Adrenal gland (tissue), 12 donors: ENCODE results near the gene TRAK2. TPM values are rescaled to one million over a fixed set of nuclear protein-coding genes. Genes with fewer than 3 reads are reported as not detected.
A peak's percentile ranks its signal among the peaks of the same experiment; 100 is the strongest.
"Not testable (repeated sequence)": the region's sequence is repeated elsewhere in the genome, so short reads cannot be mapped to it uniquely, and the experiment has no call there.

Experiments used
- DNase-seq, 7 donors: peaks; one replicate each; pipeline ENCODE4 v3.0.0-alpha.2; 2019 to 2020
- H3K27ac ChIP-seq, 5 donors: fragments of 200-600 bp; sonication (generic) in 4 of 5; 1 replicate in 3 of 5; 2 replicates in 2 of 5; pipeline versions ENCODE4 v1.5.1 to v1.8.0; 2016 to 2020; ENCODE audit warnings: mild to moderate bottlenecking in 1 of 5
- H3K27me3 ChIP-seq: fragments of 200-600 bp; 2 replicates; pipeline ENCODE4 v1.8.0; 2021
- H3K36me3 ChIP-seq, 2 donors: fragments of 200-600 bp; replicated peaks in 1 of 2; 1 replicate in 1 of 2; 2 replicates in 1 of 2; pipeline versions ENCODE4 v1.5.1 to v1.8.0; 2018 to 2022
- H3K4me1 ChIP-seq, 2 donors: fragments of 200-600 bp; replicated peaks in 1 of 2; 1 replicate in 1 of 2; 2 replicates in 1 of 2; pipeline versions ENCODE4 v1.5.1 to v1.8.0; 2018 to 2021
- H3K4me3 ChIP-seq, 4 donors: fragments of 200-600 bp; sonication (generic) in 3 of 4; one replicate each; pipeline ENCODE4 v1.5.1; 2016 to 2018
- H3K9me3 ChIP-seq, 3 donors: fragments of 200-600 bp; sonication (generic) in 1 of 3; replicated peaks in 1 of 3; 1 replicate in 2 of 3; 2 replicates in 1 of 3; pipeline versions ENCODE4 v1.5.1 to v1.8.0; 2016 to 2021
- POLR2A ChIP-seq, 2 donors: fragments of 450-650 bp; IDR thresholded peaks; one replicate each; pipeline ENCODE4 v1.6.1; 2017; ENCODE audit warnings: antibody characterized with exemption in 2 of 2, mild to moderate bottlenecking in 2 of 2, moderate library complexity in 1 of 2
- WGBS, 4 donors: extraction: QIAGEN DNeasy Blood & Tissue Kit in 2 of 4; methylation state at CpG; one replicate each; pipeline versions ENCODE4 v1.1.5 to v1.1.7; 2013 to 2017; 5-methylcytosine and 5-hydroxymethylcytosine counted together
- intact Hi-C, 2 donors: fragments of 100-400 bp; cut with DNase I; formaldehyde crosslinking; loops; one replicate each; pipeline versions ENCODE4 v1.14.1 to v1.15.0; 2022 to 2023
- polyA plus RNA-seq, 3 donors: library from polyadenylated mRNA; stranded (reverse); fragments of 200-250 nt in 2 of 3; fragments of 350-450 nt in 1 of 3; fragmentation: Illumina TruSeq in 1 of 3; extraction: RNeasy Lipid Tissue Mini Kit (QIAGEN cat#74804) in 1 of 3; gene quantifications; one replicate each; pipeline ENCODE4 v1.2.3, GENCODE V29; 2013 to 2014
- total RNA-seq, 9 donors: library from RNA; depleted of rRNA in 4 of 9; stranded (reverse); fragments of >200 nt in 4 of 9; fragments of 120-200 nt in 1 of 9; fragmentation: NEBNext Ultra II Directional in 1 of 9; extraction: Animal tissue kit (Norgen Biotek cat#: 25700) in 1 of 9; gene quantifications; one replicate each; pipeline versions ENCODE4 v1.1.0 to v1.2.4, GENCODE V29; 2013 to 2023
- TF ChIP-seq, protein P1 (sequence below), 6 experiments: fragments of 450-650 bp in 4 of 6; fragments of 200-600 bp in 2 of 6; sonication (generic) in 1 of 6; IDR thresholded peaks; 1 replicate in 5 of 6; 2 replicates in 1 of 6; pipeline versions ENCODE4 v1.5.1 to v1.8.0; 2016 to 2021; ENCODE audit warnings: antibody characterized with exemption in 6 of 6, mild to moderate bottlenecking in 2 of 6, moderate library complexity in 1 of 6
- donor health status: healthy with polysubstance abuse.
- donor health status: Bipolar disorder and iron deficiency.
- donor health status: DM: yes; HTN: yes; CAD: no.
- donor health status: DM: no; HTN: no; CAD: no.
- donor health status: DM: no; HTN: no; CAD: no.
- donor health status: DM: yes; HTN: yes; CAD: no.

Gene TRAK2
- total and polyA plus RNA-seq, 12 donors = 17.6 to 66.9 (median 41.6) TPM

DNA sequence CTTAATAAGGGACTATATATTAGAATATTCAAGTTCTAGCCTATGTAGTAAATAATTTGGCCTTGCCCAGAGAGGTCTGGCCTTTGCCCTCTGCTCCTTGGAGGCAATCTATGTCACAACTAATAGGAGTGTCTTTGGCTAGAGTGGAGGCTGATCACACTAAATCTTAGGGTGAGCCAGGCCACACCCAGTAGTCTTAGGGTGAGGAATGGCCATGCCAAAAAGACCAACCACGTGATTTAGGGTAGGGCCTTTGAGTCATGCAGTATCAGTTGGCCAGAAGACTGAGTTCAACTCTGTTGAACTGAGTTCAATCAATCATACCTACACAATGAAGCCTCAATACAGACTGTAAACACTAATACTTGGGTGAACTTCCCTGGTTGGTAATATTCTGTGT, 68.1 kb downstream of the TRAK2 start:
- Histone ChIP-seq H3K9me3 (no peaks in the 10 kb centered on the region), H3K4me1 (no peaks in the 10 kb centered on the region), H3K27ac (peak overlapping the region in 1 of 5 donors; percentile 11), H3K27me3 (no peaks in the 10 kb centered on the region), H3K4me3 (no peak overlapping the region), H3K36me3 (peaks cover 0 to 54% of the 10 kb centered on the region in 2 donors)
- intact Hi-C loops = no loop called here
- no peak for TF ChIP-seq POLR2A (IDR thresholded peaks at IDR 0.05)
- TF ChIP-seq, protein P1, sequence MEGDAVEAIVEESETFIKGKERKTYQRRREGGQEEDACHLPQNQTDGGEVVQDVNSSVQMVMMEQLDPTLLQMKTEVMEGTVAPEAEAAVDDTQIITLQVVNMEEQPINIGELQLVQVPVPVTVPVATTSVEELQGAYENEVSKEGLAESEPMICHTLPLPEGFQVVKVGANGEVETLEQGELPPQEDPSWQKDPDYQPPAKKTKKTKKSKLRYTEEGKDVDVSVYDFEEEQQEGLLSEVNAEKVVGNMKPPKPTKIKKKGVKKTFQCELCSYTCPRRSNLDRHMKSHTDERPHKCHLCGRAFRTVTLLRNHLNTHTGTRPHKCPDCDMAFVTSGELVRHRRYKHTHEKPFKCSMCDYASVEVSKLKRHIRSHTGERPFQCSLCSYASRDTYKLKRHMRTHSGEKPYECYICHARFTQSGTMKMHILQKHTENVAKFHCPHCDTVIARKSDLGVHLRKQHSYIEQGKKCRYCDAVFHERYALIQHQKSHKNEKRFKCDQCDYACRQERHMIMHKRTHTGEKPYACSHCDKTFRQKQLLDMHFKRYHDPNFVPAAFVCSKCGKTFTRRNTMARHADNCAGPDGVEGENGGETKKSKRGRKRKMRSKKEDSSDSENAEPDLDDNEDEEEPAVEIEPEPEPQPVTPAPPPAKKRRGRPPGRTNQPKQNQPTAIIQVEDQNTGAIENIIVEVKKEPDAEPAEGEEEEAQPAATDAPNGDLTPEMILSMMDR (IDR thresholded peaks at IDR 0.05) = no peak
- peak in 5 of 7 donors; percentile 29 to 73 (median 44) for DNase-seq
- WGBS, 4 donors = 44 to 80% (median 53%) methylated on average over 1 of the region's 1 CpG

- Histone ChIP-seq H3K36me3 (peaks cover 0 to 17% of the 10 kb centered on the region in 2 donors), H3K4me3 (no peak overlapping the region), H3K27me3 (no peaks in the 10 kb centered on the region), H3K4me1 (no peaks in the 10 kb centered on the region), H3K9me3 (no peaks in the 10 kb centered on the region), H3K27ac (no peak overlapping the region)
- TF ChIP-seq, protein P1 (IDR thresholded peaks at IDR 0.05) = no peak
- no peak for TF ChIP-seq POLR2A (IDR thresholded peaks at IDR 0.05)
- no peak for DNase-seq
- 88 to 95% (median 92%) methylated on average over 5 of the region's 5 CpGs for WGBS, 4 donors
- intact Hi-C loops = no loop called here
Measured at GRCh38 chr2:201378496-201379397, 72.5 kb downstream of the TRAK2 start.

GRCh38 chr2:201377218-201377617, 74.0 kb downstream of the TRAK2 start:
- peaks cover 0 to 11% of the 10 kb centered on the region in 2 donors for H3K36me3 ChIP-seq

DNA sequence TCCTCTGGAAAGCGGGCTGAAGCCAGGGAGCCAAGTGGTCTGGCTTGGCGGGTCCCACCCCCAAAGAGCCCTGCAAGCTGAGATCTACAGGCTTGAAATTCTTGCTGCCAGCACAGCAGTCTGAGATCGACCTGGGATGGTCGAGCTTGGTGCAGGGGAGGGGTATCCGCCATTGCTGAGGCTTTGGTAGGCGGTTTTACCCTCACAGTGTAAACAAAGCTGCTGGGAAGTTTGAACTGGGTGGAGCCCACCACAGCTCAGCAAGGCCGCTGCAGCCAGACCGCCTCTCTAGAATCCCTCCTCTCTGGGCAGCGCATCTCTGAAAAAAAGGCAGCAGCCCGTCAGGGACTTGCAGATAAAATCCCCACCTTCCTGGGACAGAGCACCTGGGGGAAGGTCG, 81.5 kb downstream of the TRAK2 start:
- TF ChIP-seq POLR2A (IDR thresholded peaks at IDR 0.05) = no peak
- TF ChIP-seq, protein P1 (IDR thresholded peaks at IDR 0.05) = no peak
- DNase-seq = no peak
- no peak overlapping the region for H3K27ac ChIP-seq
- no peaks in the 10 kb centered on the region for H3K36me3 ChIP-seq
- no peaks in the 10 kb centered on the region for H3K27me3 ChIP-seq
- intact Hi-C loops = no loop called here
- no peaks in the 10 kb centered on the region for H3K4me1 ChIP-seq
- H3K9me3 ChIP-seq = no peaks in the 10 kb centered on the region
- H3K4me3 ChIP-seq = no peak overlapping the region
- 80 to 95% (median 90%) methylated on average over 2 to 11 of the region's 11 CpGs for WGBS, 4 donors

More at GRCh38 chr2:201377218-201377617, 74.0 kb downstream of the TRAK2 start:
- no peak for TF ChIP-seq POLR2A (IDR thresholded peaks at IDR 0.05)
- TF ChIP-seq, protein P1 (IDR thresholded peaks at IDR 0.05) = no peak
- H3K4me3 ChIP-seq = no peak overlapping the region
- DNase-seq = no peak
- intact Hi-C loops = no loop called here
- H3K4me1 ChIP-seq = no peaks in the 10 kb centered on the region
- 95 to 100% (median 97%) methylated on average over 3 of the region's 3 CpGs for WGBS, 4 donors
- no peaks in the 10 kb centered on the region for H3K27me3 ChIP-seq
- no peak overlapping the region for H3K27ac ChIP-seq
- no peaks in the 10 kb centered on the region for H3K9me3 ChIP-seq

DNA sequence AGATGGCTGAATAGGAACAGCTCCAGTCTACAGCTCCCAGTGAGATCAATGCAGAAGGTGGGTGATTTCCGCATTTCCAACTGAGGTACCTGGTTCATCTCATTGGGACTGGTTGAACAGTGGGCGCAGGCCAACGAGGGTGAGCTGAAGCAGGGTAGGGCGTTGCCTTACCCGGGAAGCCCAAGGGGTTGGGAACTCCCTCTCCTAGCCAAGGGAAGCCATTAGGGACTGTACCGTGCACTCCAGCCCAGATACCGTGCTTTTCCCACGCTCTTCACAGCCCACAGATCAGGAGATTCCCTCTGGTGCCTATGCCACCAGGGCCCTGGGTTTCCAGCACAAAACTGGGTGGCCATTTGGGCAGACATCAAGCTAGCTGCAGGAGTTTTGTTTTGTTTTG, 81.9 kb downstream of the TRAK2 start:
- H3K27ac ChIP-seq, H3K4me1 ChIP-seq, H3K27me3 ChIP-seq, H3K36me3 ChIP-seq, H3K9me3 ChIP-seq, H3K4me3 ChIP-seq, intact Hi-C loops, DNase-seq: not testable (repeated sequence)
- WGBS, 4 donors = 88 to 100% (median 94%) methylated on average over 5 to 8 of the region's 8 CpGs
